ENCODE data around the gene RPN2.

Gene RPN2

GRCh38 chr20:37193226-37193625 lies 14.1 kb downstream of the RPN2 start:
- no peak for DNase-seq
- Histone ChIP-seq H3K36me3 (peaks cover 52% of the 10 kb centered on the region), H3K27ac (no peak overlapping the region), H3K9me3 (ENCODE audit: severe bottlenecking) (no peaks in the 10 kb centered on the region), H3K27me3 (ENCODE audit: insufficient read depth, low read depth, severe bottlenecking) (no peaks in the 10 kb centered on the region), H3K4me3 (ENCODE audit: low read depth, low read length) (no peak overlapping the region)
- no peak for TF ChIP-seq CTCF (IDR thresholded peaks at IDR 0.05; ENCODE audit: low read depth, low read length)

- H3K27ac ChIP-seq, result no peak overlapping the region
- H3K36me3 ChIP-seq, result peaks cover 55% of the 10 kb centered on the region
- no peak for DNase-seq
- no peak for TF ChIP-seq CTCF (IDR thresholded peaks at IDR 0.05; ENCODE audit: low read depth, low read length)
- H3K9me3 ChIP-seq (ENCODE audit: severe bottlenecking), result no peaks in the 10 kb centered on the region
- no peak overlapping the region for H3K4me3 ChIP-seq (ENCODE audit: low read depth, low read length)
- no peaks in the 10 kb centered on the region for H3K27me3 ChIP-seq (ENCODE audit: insufficient read depth, low read depth, severe bottlenecking)
These were observed 14.7 kb downstream of the RPN2 start for GRCh38 chr20:37193821-37194220.

GRCh38 chr20:37194621-37195417 lies 15.7 kb downstream of the RPN2 start:
- Histone ChIP-seq H3K27ac (no peak overlapping the region), H3K9me3 (ENCODE audit: severe bottlenecking) (no peaks in the 10 kb centered on the region), H3K36me3 (peaks cover 55% of the 10 kb centered on the region), H3K4me3 (ENCODE audit: low read depth, low read length) (no peak overlapping the region), H3K27me3 (ENCODE audit: insufficient read depth, low read depth, severe bottlenecking) (no peaks in the 10 kb centered on the region)
- no peak for TF ChIP-seq CTCF (IDR thresholded peaks at IDR 0.05; ENCODE audit: low read depth, low read length)
- DNase-seq, result no peak

- H3K27me3 ChIP-seq (ENCODE audit: insufficient read depth, low read depth, severe bottlenecking), result no peaks in the 10 kb centered on the region
- H3K36me3 ChIP-seq, result peaks cover 72% of the 10 kb centered on the region
- no peak for TF ChIP-seq CTCF (IDR thresholded peaks at IDR 0.05; ENCODE audit: low read depth, low read length)
- no peaks in the 10 kb centered on the region for H3K9me3 ChIP-seq (ENCODE audit: severe bottlenecking)
- DNase-seq, result no peak
- no peak overlapping the region for H3K27ac ChIP-seq
- no peak overlapping the region for H3K4me3 ChIP-seq (ENCODE audit: low read depth, low read length)
These were observed 20.0 kb downstream of the RPN2 start for GRCh38 chr20:37198932-37199660.

- Histone ChIP-seq H3K27me3 (ENCODE audit: insufficient read depth, low read depth, severe bottlenecking) (no peaks in the 10 kb centered on the region), H3K4me3 (ENCODE audit: low read depth, low read length) (no peak overlapping the region), H3K36me3 (peaks cover 79% of the 10 kb centered on the region), H3K9me3 (ENCODE audit: severe bottlenecking) (no peaks in the 10 kb centered on the region), H3K27ac (no peak overlapping the region)
- no peak for DNase-seq
- TF ChIP-seq CTCF (IDR thresholded peaks at IDR 0.05; ENCODE audit: low read depth, low read length), result no peak
These were observed 21.2 kb downstream of the RPN2 start for GRCh38 chr20:37200376-37200775.

Measured in WERI-Rb-1 (cell line).